Measurements from ENCODE around the gene NOTUM.
"Not testable (repeated sequence)": the region's sequence is repeated elsewhere in the genome, so short reads cannot be mapped to it uniquely, and the experiment has no call there.

GRCh38 chr17:81918333-81918669, 42.7 kb downstream of the NOTUM start:
- TF ChIP-seq, protein P1, sequence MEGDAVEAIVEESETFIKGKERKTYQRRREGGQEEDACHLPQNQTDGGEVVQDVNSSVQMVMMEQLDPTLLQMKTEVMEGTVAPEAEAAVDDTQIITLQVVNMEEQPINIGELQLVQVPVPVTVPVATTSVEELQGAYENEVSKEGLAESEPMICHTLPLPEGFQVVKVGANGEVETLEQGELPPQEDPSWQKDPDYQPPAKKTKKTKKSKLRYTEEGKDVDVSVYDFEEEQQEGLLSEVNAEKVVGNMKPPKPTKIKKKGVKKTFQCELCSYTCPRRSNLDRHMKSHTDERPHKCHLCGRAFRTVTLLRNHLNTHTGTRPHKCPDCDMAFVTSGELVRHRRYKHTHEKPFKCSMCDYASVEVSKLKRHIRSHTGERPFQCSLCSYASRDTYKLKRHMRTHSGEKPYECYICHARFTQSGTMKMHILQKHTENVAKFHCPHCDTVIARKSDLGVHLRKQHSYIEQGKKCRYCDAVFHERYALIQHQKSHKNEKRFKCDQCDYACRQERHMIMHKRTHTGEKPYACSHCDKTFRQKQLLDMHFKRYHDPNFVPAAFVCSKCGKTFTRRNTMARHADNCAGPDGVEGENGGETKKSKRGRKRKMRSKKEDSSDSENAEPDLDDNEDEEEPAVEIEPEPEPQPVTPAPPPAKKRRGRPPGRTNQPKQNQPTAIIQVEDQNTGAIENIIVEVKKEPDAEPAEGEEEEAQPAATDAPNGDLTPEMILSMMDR (conservative IDR thresholded peaks at IDR 0.05) = not testable (repeated sequence)
- not testable (repeated sequence) for TF ChIP-seq EZH2 (IDR thresholded peaks at IDR 0.05; ENCODE audit: low read depth)

Data from PC-9 (cell line).